ENCODE results near the gene AGPAT3. TPM values are rescaled to one million over a fixed set of nuclear protein-coding genes. Genes with fewer than 3 reads are reported as not detected.

AGPAT3 gene
- total and polyA plus RNA-seq, 9 donors: 11.6 to 42.1 (median 31.9) TPM

DNA sequence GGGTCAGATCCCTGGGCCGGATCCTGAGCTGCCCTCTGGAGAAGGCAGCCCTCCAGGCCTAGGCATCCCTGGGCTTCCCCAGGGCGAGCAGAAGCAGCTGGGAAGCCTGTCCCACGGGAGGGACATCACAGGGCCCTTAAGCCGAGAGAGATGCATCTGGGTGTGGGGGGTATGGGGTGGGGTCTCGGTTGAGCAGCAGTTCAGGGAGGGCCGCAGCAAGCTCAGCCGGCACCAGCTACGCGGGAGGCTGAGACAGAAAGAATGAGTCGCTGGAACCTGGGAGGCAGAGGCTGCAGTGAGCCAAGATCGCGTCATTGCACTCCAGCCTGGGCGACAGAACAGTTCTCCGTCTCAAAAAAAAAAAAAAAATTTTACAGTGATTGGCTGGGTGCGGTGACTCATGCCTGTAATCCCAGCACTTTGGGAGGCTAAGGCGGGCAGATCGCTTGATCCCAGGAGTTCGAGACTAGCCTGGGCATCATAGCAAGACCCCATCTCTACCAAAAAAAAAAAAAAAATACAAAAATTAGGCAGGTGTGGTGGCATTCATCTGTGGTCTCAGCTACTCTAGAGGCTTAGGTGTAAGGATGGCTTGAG, 37.9 kb upstream of the AGPAT3 start:
- Histone ChIP-seq H3K4me1 (ENCODE audit: insufficient read depth) (peaks cover 2% of the 10 kb centered on the region), H3K27ac (no peak overlapping the region), H3K9me3 (no peaks in the 10 kb centered on the region), H3K36me3 (no peaks in the 10 kb centered on the region), H3K27me3 (no peaks in the 10 kb centered on the region), H3K4me3 (no peak overlapping the region)
- no peak for DNase-seq
- 43 to 52% (median 52%) methylated on average over 18 of the region's 18 CpGs for WGBS, 3 donors
- intact Hi-C loops (cut with DNase I): no loop called here
- TF ChIP-seq CTCF (IDR thresholded peaks at IDR 0.05): no peak
- no peak for TF ChIP-seq EP300 (IDR thresholded peaks at IDR 0.05)
- no peak for TF ChIP-seq POLR2A (IDR thresholded peaks at IDR 0.05)

DNA sequence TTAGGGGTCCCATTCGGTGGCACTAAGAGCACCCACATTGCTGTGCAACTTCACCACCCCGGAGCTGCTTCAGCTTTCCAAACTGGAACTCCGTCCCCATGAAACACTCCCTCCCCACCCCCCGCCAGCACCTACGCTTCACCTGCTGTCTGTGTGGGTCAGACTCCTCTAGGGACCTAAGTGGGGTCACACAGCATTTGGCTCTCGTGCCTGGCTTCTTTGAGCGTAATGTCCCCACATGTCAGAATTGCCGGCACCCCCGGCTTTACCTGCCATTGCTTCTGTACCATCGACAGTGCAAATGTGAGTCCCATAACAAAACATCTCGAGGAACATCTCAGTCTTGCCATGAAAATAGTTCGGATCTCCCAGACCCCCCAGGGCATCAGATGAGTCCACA, 35.9 kb upstream of the AGPAT3 start:
- Histone ChIP-seq H3K4me1 (ENCODE audit: insufficient read depth) (peaks cover 2% of the 10 kb centered on the region), H3K27me3 (no peaks in the 10 kb centered on the region), H3K4me3 (no peak overlapping the region), H3K27ac (no peak overlapping the region), H3K36me3 (no peaks in the 10 kb centered on the region), H3K9me3 (no peaks in the 10 kb centered on the region)
- no peak for DNase-seq
- WGBS, 3 donors: 81 to 88% (median 86%) methylated on average over 12 of the region's 12 CpGs
- intact Hi-C loops (cut with DNase I): no loop called here
- TF ChIP-seq POLR2A (IDR thresholded peaks at IDR 0.05): no peak
- TF ChIP-seq CTCF (IDR thresholded peaks at IDR 0.05): no peak
- TF ChIP-seq EP300 (IDR thresholded peaks at IDR 0.05): no peak

DNA sequence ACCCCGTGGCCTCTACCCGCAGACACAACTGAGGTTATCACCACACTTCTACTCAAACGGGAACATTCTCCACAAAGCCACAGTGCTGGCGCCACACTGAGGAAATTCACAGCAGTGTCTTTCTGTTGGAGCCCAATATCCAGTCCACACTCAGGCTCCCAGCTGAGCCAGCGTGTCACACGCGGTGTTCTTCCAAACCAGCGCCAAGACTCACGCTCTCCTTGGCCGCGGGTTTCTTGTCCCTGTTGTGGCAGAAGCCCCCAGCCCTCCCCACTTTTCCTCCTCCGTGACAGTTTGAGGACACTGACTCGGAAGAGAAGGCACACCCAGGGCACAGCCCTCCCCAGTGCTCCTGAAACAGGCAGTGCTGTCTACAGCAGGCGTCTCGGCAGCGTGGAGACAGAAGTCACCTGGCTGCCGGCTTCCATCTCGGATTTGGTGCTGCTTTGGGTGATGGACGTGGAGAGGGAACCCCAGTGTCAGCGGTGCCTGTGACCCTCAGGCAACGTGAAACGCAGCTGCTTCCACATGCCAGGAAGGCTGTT, 35.4 kb upstream of the AGPAT3 start:
- no peak for TF ChIP-seq EP300 (IDR thresholded peaks at IDR 0.05)
- TF ChIP-seq POLR2A (IDR thresholded peaks at IDR 0.05): no peak
- no peak for TF ChIP-seq CTCF (IDR thresholded peaks at IDR 0.05)
- H3K27me3 ChIP-seq: no peaks in the 10 kb centered on the region
- H3K9me3 ChIP-seq: no peaks in the 10 kb centered on the region
- WGBS, 3 donors: 64 to 73% (median 68%) methylated on average over 22 of the region's 22 CpGs
- no peak overlapping the region for H3K4me3 ChIP-seq
- H3K36me3 ChIP-seq: no peaks in the 10 kb centered on the region
- intact Hi-C loops (cut with DNase I): no loop called here
- no peak overlapping the region for H3K27ac ChIP-seq
- no peak for DNase-seq
- H3K4me1 ChIP-seq (ENCODE audit: insufficient read depth): peaks cover 2% of the 10 kb centered on the region

GRCh38 chr21:43832158-43832550, 32.9 kb upstream of the AGPAT3 start:
- intact Hi-C loops (cut with DNase I): no loop called here
- Histone ChIP-seq H3K27me3 (no peaks in the 10 kb centered on the region), H3K4me3 (no peak overlapping the region), H3K9me3 (no peaks in the 10 kb centered on the region), H3K4me1 (ENCODE audit: insufficient read depth) (no peaks in the 10 kb centered on the region), H3K36me3 (no peaks in the 10 kb centered on the region), H3K27ac (no peak overlapping the region)
- DNase-seq: no peak
- 91 to 94% (median 93%) methylated on average over 14 of the region's 14 CpGs for WGBS, 3 donors
- TF ChIP-seq CTCF (IDR thresholded peaks at IDR 0.05) (no peak), POLR2A (IDR thresholded peaks at IDR 0.05) (no peak), EP300 (IDR thresholded peaks at IDR 0.05) (no peak)

All from ovary (tissue), 9 donors.